AG10803 (cell line): ENCODE data around the gene PHGDH.

ENCODE experiments used
- DNase-seq: peaks from one replicate; pipeline ENCODE4 v3.0.0; 2010; ENCODE audit warnings: low read depth
- H3K4me3 ChIP-seq: 2 replicates; pipeline ENCODE4 v1.5.1; 2011; ENCODE audit warnings: mild to moderate bottlenecking, low read length, control low read depth
- CTCF ChIP-seq: conservative IDR thresholded peaks from 2 replicates; pipeline ENCODE4 v1.5.1; 2011; ENCODE audit warnings: mild to moderate bottlenecking, low read length, control low read depth, inconsistent platforms

The PHGDH gene

DNA sequence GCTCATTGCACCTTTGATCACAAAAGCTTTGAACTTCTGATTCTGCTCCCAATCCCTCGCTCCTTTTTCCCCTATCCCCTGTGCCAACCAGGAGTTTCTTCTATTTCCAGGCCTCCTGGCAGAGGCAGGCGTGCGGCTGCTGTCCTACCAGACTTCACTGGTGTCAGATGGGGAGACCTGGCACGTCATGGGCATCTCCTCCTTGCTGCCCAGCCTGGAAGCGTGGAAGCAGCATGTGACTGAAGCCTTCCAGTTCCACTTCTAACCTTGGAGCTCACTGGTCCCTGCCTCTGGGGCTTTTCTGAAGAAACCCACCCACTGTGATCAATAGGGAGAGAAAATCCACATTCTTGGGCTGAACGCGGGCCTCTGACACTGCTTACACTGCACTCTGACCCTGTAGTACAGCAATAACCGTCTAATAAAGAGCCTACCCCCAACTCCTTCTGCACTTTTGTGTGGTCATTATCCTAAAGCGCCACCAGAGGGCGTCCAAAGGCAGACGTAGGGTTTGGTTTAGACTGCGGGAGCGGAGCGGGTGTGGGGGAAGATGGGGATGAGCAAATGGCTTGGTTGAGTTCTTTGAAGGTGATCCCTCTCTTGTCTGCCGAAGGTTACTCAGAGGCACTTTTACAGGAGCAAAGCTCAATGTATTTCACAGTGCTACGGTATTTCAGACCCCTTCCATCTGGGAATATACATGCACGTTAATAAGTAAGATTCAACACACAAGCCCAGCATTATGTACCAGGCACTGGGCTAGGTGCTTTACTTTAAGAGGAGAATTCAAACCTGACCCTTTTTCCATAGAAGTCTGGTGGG is 32.3 kb downstream of the PHGDH start:
- DNase-seq = peak; percentile 68
- TF ChIP-seq CTCF = peak; percentile 88
- H3K4me3 ChIP-seq = no peak overlapping the region

- DNase-seq = no peak
- no peak overlapping the region for H3K4me3 ChIP-seq
- TF ChIP-seq CTCF = no peak
These were observed 32.8 kb downstream of the PHGDH start for GRCh38 chr1:119744598-119744942.

DNA sequence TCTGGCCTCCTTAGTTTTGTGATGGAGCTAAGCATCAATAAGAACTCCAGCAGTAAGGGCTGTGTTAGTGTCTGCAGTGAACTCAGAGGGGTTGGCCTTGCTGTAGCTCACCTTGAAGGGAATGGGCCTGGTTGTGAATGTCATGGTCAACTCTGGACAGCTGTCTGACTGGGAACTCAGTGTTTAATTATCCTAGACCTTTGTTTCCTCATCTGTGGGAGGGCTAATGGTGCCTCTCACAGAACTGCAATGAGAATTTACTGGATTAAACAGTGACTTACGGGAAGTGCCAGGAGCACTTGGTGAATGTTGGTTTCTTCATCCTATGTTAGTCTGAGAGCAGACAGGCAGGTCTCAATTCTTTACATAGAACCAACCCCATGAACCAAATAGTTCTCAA is 33.3 kb downstream of the PHGDH start:
- no peak for DNase-seq
- no peak for TF ChIP-seq CTCF
- no peak overlapping the region for H3K4me3 ChIP-seq

DNA sequence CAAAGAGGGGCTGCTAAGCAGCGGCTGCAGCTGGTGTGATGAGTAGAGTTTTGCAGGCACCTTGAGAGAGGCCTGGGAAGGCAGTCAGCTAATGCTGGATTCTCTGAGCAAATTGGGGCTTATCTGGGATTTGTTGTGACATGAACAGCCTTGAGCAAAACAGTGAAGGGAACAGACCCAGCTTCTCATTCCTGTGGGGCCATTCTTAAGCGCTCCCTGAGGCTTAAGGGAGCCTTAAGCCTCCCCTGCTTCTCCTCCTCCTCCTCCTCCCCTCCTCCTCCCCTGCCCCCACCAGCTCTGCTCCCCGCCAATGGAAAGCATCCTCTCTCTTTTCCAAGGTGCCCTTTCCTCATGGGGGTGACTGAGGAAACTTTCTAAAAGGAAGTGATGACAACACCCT is 35.7 kb downstream of the PHGDH start:
- DNase-seq = no peak
- H3K4me3 ChIP-seq = no peak overlapping the region
- no peak for TF ChIP-seq CTCF

DNA sequence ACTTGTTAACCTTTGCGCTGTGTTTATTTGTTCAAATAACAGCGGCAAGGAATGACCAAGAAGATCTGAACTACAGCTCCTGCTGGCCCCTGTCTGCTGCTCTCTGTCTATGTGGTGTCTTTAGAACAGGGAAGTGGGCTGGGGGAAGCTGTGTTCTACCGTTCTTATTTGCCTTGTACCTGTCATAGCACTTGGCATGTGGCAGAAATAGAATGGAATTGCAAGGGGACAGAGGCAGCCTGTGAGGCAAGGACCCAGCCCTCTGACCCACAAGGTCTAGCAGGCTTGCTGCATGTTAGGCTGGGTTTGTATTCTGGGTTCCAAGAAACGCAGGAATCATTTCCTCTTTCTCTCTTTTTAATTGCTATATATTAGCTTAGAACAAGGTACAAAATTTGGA is 36.3 kb downstream of the PHGDH start:
- DNase-seq = no peak
- TF ChIP-seq CTCF = no peak
- no peak overlapping the region for H3K4me3 ChIP-seq

DNA sequence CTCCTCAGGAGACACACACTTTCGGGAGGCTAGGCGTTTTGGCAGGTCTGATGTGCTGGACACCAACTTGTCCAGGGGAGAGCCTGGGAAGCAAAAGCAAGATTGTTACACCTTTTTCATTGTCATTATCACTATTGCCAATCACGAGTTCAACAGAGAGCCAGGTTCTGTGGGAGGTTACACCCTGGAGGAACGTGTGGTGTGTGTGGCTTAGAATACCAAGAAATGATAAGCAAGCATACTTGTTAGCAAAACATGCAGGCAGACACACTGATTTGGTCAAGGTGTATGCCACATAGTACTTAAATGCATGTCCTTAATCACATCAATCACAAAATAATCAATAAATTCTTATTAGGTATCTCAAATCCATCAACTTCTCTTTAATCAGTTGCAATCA is 40.9 kb downstream of the PHGDH start:
- no peak for DNase-seq
- TF ChIP-seq CTCF = no peak
- no peak overlapping the region for H3K4me3 ChIP-seq

DNA sequence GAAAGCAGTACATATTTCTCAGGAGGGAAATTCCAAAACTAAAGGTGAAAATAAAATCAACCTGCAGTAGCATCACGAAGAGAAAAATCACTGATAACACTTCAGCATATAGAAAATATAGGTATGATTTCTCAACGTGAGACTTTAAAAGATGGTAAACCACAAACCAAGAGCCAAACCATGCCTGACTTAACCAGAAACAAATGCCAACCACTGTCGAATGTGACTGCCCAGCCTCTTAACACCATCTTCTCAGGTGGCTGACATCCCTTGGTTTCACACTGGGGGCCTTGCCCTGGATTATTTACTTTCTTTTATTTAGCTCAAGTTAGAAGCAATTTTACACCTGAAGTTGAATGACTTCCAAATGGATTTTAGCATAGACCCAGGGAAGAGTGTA is 46.9 kb downstream of the PHGDH start:
- no peak for TF ChIP-seq CTCF
- no peak for DNase-seq
- H3K4me3 ChIP-seq = no peak overlapping the region
